Suppressor macrophage (primary cell): ENCODE results near the gene TIRAP.
"Not testable (repeated sequence)": the region's sequence is repeated elsewhere in the genome, so short reads cannot be mapped to it uniquely, and the experiment has no call there.

Source experiments
- DNase-seq, 4 experiments: peaks; one replicate each; pipeline ENCODE4 v3.0.0-alpha.2; 2020 to 2022

Gene TIRAP

GRCh38 chr11:126284829-126285228 lies 1.9 kb downstream of the TIRAP start:
- peak; percentile 80 to 92 (median 88) for DNase-seq

- no peak for DNase-seq
These were observed 5.3 kb downstream of the TIRAP start for GRCh38 chr11:126288237-126288636.

DNA sequence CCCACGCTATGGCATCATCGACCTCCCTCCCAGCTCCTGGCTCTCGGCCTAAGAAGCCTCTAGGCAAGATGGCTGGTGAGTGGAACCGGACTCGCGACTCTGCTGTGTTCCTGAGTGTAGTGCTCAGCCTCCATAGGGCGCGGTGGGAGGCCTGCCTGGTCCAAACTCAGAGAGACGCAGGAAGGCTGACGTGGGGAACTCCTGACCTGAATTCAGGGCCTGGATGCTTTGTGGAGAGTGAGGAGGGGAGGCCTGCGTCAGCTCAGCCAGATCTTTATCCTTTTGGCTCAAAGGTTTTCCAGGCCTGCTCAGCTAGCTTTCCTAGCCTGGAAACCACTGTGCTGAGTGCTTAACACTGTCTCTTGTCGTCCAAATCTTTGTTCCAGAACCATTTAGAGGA lies 8.0 kb downstream of the TIRAP start:
- no peak for DNase-seq

DNA sequence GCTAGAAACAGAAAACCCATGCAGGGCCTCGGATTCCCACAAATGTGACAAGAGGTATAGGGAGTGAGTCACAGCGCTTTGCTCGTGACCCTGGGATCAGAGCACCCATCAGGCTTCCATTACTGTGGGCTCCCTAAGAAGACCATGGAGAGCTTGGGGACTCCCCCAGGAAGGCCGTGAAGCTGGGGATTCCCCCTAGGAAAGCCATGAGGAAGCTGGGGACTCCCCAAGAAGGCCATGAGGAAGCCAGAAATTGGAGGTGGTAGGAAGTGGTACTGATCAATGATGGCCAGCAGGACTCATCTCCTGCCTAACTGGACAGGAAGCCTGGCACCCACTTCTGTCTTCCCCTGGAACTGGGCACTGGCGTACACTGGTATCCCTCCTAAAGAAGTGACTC lies 10.8 kb downstream of the TIRAP start:
- DNase-seq: peak; percentile 16 to 54 (median 48)

DNA sequence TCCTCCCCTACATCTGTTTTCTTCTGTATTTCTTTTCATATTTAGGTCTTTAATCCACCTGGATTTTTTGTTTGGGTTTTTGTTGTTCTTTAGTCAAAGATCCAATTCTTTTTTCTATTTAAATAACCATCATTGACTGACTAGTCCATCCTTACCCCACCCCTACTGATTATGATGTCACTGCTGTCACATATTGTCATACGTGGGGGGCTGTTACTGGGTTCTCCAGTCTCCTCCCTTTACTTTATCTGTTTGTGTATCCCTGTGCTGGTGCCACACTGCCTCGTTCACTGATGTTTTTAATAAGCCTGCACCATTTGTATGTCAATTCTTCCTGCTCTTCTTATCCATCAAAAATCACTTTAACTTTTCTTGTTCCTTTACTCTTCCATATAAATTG lies 14.1 kb downstream of the TIRAP start:
- DNase-seq: no peak

- DNase-seq: peak; percentile 91 to 96 (median 94)
These were observed 20.9 kb downstream of the TIRAP start, which contains the start of gene DCPS for GRCh38 chr11:126303623-126304456. TSS of gene DCPS (plus strand) at chr11:126304060. CDS start at chr11:126304081, 21 bp downstream.

DNA sequence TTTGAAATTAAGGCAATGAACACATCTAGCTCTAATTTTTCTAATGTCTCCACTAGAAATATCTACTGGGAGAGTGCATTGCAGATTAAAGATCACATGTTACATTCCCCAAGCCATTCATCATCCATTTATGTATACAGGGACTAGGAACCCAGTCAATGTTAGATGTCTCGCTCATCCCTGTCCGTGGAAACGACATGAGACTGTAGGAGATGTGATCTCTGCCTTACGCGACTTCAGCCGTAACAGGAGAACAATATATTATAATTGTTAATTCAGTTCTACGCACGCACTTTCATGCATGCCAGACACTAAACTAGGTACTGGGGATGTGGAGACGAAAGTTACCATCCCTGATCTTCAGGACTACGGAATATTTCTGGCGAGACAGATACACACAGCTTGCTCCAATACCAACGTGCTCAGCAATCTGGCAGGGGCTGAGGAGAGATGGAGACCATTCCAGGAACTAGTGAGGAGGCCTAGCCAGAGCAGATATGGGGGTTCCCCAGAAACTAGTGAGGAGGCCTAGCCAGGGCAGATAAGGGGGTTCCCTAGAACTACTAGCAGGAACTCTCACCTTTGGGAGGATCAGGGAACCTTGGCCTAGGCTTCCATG lies 21.7 kb downstream of the TIRAP start:
- DNase-seq: no peak

GRCh38 chr11:126305699-126306098 lies 22.8 kb downstream of the TIRAP start:
- no peak for DNase-seq

DNA sequence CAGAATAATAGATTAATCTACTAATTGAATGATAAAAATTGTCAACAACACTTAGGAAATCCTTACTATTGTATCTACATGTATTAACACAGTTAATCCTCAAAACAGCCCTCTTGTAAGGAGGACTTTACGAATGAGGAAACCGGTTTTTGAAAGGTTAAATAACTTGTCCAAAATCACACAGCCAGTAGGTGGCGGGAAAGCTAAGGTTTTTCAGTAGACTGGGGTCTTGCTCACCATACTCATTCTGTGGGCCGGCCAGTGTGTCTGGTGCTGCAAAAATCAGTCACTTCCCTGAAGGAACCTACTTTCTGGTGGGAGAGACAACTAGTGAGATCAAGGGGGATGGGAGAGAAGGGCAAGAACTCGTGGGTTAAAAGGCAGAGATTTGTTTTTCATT lies 24.8 kb downstream of the TIRAP start:
- peak; percentile 44 to 57 (median 49) for DNase-seq

DNA sequence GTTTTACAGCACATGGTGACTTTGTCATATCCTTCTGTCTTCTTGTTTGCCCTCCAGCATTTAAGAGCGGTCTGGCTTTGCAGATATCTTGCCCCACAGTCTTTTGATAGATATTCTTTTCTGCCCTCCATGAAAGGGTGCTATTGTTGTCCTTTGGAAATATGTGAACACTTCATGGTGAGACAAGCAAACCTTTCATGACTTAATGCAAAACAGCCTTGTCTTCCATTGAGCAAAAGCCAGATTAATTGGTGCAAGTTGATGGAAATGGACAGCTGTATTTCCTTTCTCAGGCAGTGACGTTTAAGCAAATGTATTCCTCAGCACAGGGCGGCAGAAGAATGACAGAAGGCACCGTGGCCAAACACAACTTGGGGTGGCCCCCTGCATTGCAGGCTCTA lies 25.4 kb downstream of the TIRAP start:
- no peak for DNase-seq

DNA sequence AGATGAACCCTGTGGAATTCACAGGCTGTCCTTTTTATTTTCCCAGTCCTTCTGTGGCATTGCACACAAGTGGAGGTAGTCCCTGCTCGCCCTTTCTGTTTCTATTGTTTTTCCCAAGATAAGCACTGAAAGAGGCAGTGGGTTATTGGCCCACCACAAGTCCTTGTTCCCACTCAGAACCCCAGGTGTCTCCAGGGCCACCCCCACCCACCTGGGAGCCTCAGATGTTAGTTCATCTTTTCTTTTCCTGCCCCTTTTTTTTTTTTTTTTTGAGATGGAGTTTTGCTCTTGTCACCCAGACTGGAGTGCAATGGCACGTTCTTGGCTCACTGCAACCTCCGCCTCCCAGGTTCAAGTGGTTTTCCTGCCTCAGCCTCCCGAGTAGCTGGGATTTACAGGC lies 25.9 kb downstream of the TIRAP start:
- not testable (repeated sequence) for DNase-seq

- peak; percentile 75 to 83 (median 78) for DNase-seq
These were observed 27.5 kb downstream of the TIRAP start for GRCh38 chr11:126310200-126310991.

- DNase-seq: no peak
These were observed 28.1 kb downstream of the TIRAP start for GRCh38 chr11:126310992-126311310.

DNA sequence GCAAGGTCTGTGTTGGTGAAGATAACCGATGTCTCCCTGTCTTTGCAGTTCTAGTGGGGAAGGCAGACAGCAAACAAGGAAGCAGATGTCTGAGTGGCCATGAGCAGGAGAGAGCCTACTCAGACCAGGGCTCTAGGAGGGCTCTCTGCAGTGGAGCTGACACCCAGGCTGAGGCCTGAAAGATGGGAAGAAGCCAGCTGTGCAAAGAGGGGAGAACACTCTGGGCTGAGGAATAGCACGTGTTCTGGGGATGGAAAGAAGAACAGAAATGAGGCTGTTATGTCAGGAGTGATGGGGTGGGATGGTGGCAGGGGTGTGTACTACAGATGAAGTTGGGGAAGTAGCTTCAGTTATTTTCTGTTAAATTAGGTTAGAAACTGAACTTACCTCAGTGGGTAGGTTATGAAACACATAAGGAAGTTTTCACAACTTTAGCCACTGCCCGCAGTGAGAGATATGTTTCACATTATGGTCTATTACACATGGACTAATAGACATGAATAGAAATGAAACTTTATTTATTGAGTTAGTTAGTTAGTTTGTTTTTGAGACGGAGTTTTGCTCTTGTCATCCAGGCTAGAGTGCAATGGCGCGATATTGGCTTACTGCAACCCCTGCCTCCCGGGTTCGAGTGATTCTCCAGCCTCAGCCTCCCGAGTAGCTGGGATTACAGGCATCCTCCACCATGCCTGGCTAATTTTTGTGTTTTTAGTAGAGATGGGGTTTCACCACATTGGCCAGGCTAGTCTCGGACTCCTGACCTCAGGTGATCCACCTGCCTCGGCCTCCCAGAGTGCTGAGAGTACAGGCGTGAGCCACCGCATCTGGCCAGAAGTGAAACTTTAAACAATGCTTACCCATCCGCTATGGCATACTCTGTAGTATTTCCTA lies 28.8 kb downstream of the TIRAP start:
- DNase-seq: peak; percentile 54 to 80 (median 66)

- DNase-seq: no peak
These were observed 30.1 kb downstream of the TIRAP start for GRCh38 chr11:126312961-126313360.

- DNase-seq: no peak
These were observed 30.9 kb downstream of the TIRAP start for GRCh38 chr11:126313826-126314225.

DNA sequence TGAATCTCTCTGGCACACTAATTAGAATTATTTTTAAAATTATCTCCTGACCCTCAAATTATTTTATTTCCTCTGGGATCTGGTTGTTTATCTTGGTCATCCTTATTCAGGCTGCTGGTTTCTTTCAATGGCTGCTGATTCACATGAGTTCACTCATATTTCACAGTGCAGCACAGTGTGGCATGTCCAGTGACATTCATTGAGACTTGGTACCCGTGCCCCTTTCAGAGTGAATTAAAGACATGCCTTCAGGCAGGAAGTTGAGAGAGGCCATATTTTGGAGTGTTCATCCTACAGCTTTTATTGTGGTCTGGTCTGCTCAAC lies 34.5 kb downstream of the TIRAP start:
- no peak for DNase-seq

GRCh38 chr11:126317756-126318573 lies 35.1 kb downstream of the TIRAP start:
- peak in 3 of 4 experiments; percentile 22 to 57 (median 23) for DNase-seq

DNA sequence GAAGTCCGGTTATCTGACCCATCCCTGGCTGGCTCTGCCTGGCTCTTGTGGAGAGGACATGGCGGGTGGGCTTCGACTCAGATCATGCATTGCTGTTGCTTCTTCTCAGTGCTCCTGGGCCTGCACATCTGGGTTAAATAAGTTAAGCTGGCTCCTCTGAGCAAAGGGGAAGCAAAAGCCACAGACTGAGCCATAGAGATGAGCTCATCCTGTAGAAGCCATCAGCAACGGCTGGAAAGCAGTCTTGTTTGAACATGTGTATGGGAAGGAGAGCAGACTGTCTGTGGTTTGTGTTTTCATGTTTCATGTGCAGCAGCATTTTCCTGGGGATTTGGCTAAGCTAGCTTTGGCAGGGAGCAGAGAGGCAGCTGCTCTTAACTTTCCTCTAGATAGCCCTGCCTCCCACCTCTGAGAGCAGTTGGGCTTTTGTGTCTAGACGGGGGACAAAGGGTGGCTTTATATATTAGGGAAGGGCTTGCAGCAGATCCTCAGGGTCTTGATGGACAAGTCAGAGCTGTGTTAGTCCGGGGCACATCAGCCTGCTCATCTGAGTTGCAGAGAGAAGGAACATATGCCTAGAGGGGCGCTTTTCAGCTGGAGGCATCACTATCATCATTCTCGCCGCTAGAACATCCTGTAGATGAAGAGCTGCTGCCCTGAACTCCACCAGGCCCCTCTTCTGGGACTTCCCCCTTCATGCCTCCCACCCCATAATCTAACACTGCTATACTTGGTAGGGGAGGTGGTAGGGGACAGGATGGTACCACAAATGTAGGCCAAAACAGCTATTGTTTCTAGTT lies 35.9 kb downstream of the TIRAP start:
- peak; percentile 77 to 87 (median 82) for DNase-seq

GRCh38 chr11:126319374-126319740 lies 36.5 kb downstream of the TIRAP start:
- no peak for DNase-seq

DNA sequence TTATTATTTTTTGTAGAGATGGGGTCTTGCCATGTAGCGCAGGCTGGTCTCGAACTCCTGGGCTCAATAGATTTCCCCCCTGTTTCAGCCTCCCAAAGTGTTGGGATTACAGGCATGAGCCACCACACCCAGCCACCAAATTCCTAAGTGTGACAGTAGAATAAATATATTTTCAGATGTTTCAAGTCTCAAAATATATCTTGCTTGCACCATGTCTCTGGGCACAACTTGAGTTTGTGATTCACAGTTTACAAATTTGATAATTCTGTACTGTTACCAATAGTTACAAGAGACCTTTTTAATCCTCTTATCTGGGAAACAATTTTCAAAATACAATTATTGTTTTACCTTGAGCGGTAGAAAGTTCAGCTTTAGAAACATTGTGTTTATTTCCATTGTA lies 40.1 kb downstream of the TIRAP start:
- DNase-seq: no peak
